ENCODE data around the gene PECR.
A peak's percentile ranks its signal among the peaks of the same experiment; 100 is the strongest.
"Not testable (repeated sequence)": the region's sequence is repeated elsewhere in the genome, so short reads cannot be mapped to it uniquely, and the experiment has no call there.

Gene PECR

DNA sequence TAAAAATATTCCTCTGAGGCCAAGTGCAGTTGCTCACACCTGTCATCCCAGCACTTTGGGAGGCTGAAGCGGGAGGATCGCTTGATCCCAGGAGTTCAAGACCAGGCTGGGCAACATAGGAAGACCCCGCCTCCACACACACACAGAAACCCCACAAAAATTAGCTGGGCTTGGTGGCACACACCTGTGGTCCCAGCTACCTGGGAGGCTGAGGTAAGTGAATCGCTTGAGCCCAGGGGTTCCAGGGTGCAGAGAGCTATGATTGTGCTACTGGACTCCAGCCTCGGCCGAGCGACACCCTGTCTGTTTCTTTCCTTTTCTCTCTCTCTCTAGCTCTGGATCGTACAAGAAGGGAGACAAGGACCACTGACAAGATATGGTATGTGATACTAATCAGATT, 25.7 kb upstream of the PECR start:
- no peak for DNase-seq

DNA sequence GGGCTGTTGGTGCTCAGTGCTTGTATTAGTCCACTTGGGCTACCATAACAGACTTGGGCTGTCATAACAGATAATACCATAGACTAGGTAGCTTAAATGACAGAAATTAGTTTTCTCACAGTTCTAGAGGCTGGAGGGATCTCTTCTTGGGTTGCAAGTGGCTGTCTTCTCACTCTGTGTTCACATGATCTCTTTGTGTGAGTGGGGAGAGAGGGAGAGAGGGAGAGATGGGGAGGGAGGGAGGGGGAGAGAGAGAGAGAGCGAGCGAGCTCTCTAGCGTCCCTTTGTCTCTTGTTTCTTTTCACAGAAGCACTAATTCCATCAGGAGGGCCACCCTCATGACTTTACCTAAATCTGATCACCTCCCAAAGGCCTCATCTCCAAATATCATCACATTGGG, 23.1 kb upstream of the PECR start:
- peak in 3 of 58 donors; percentile 15 to 34 (median 25) for DNase-seq

DNA sequence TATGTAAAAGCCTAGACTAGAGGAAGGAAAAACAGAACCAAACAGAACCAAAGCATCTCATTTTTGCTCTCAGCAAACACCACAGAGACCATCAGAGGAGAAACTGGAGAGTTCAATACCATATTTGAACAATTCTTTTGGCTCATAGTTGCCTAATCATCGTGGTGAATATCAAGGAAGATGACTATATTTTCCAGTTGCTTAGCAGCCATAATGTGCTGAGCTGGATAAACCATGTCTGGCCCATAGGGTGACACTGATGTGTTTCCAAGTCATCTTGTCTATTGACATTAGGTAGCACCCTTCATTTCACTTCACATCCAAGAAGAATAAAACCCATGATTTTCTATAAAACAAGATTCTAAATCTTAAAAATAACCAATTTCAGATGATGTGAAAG, 21.6 kb upstream of the PECR start:
- DNase-seq: no peak

DNA sequence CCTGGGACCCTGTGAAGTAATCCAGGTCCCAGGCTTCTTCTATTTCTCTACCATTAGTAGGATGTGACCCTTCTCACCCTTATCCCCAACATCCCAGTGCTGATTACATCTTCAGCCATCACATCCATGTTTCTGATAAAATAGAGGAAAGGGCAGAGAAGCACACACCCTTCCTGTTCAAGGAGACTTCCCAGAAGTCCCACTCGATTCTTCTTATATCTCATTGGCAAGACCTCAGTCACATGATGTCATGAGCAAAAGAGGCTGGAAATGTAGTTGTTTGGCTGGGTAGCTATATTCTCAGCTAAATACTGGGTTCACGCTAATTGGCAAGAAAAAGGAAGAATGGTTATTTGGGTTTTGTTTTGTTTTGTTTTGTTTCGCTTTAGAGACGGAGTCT, 19.5 kb upstream of the PECR start:
- DNase-seq: no peak

DNA sequence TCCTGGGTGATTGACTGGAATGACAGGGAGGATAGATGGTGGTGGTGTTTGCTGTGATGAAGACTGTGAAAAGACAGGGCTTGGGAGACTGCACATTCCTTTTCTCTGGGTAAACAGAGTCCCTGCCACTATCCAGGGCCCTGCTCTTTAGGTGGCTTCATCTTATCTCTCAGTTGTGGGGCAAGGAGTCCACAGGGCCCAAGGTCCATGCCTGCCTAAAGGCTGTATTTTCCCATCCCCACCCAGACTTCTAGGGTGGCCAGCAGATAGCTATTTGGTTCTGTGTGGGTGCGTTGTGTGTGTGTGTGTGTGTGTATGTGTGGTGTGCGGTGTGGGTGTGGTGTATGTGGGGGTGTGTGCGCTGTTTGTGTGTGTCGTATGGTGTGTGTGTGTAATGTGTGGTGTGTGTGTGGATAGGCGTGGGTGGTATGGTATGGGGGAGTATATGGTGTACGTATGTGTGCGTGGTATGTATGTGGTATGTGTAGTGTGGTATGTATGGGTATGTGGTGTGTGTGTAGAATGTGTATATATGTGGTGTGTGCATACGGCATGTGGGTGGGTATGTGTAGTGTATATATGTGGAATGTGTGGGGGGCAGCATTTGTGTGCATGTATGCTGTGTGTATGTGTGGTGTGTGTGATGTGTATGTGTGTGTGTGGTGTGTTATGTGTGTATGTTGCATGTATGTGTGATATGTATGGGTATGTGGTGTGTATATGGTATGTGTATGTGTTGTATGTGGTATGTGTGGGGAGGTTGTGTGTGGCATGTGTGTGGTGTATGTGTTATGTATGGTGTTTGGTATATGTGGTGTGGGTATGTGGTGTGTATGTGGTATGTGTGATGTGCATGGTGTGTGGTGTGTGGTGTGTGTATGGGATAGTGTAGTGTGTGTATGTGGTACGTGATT, 17.1 kb upstream of the PECR start:
- DNase-seq: no peak

DNA sequence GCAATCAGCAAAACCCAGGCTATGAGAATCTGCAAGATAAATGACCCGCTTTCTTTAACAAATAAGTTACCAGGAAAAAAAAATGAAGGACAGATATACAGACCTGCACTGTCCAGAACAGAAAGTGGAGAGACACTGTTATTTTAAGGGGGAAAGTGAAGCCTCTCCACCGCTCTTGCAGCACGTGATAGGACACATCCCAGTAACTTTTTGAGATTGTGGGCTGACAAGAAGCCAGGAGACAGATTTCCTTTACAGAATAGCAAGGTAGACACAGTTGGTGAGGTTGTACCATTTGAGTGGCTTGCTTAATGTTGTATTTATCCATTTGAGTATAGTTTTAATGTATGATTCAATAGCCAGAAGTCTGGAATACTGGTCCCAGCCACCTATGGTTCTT, 13.1 kb upstream of the PECR start:
- DNase-seq: no peak

DNA sequence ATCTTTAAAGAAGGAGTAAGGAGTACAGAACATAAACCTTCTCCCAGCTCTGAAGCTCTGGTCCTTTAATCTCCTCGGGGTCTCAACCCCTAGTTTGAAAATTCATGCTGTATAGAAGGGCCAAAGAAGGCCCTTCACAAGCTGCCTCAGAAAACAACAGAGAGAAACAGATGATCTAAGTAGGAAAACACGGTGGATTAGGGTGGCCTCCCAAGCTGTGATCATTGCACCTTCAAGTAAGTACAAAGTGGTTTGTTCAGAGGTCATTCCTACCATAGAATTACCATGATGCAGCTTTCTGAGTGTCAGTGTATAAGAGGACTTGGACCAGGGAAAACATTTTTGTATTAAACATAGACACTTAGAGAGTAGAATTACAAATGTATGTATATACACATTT, 11.0 kb upstream of the PECR start:
- no peak for DNase-seq

DNA sequence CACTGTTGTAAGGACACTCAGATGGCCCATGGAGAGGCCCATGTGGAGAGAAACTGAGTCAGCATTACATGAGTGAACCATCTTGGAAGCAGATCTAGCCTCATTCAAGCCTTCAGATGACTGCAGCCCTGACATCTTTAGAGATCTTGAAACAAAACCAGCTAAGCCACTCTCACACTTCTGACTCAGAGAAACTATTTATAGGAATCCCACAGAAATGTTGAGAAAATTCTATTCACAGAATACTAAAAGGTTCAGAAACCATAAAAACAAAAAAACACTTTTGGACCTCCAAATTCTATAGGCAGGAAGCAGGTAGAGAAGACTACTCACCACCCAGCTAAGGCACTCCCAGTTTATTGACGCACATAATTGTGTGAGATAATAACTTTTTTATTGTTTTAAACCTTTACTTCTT, 8.8 kb upstream of the PECR start:
- DNase-seq: no peak

DNA sequence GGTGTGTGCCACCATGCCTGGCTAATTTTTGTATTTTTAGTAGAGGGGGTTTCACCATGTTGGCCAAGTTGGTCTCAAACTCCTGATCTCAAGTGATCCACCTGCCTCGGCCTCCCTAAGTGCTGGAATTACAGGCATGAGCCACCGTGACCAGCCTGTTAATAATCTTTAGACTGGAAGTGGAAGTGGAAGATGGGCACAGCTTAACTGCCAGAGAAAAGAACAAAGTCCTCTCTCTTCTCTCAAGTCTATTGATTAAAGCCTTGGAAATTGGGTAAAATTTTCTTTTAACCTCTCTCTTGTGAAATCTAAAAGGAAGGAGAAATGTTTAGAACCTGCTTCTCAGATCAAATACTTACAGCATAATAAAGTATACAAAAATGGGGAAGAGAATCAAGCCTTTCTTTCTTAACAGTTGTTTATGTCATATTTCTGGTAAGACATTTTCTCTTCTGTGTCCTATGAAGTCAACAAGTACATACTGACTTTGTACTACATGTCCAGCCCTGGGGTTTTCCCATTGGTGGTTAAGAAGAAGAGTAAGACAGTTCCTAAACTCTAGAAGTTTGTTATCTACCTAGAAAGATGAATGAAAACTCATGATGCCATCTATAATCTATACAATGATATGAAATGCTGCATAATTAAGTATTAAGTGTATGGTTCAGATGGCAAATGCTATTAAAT, 4.7 kb upstream of the PECR start:
- DNase-seq: no peak

DNA sequence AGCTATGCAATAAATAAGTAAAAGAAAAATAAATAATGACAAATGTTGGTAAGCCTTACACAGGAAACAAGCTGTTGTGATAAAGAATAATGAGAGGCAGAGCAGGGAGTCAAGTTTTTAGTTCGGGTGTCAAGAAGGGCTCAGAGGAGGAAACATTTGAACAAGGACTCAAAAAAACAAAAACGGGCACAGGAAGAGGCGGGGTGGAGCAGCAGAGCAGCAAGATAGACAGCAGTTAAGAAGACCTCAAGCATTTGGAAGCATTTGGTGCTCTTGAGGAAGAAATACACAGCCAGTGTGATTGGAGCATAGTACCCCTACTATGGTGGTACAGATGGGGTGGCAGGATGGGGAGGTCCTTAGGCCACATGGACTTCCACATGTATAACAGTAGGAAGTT, 2.9 kb upstream of the PECR start:
- no peak for DNase-seq

DNA sequence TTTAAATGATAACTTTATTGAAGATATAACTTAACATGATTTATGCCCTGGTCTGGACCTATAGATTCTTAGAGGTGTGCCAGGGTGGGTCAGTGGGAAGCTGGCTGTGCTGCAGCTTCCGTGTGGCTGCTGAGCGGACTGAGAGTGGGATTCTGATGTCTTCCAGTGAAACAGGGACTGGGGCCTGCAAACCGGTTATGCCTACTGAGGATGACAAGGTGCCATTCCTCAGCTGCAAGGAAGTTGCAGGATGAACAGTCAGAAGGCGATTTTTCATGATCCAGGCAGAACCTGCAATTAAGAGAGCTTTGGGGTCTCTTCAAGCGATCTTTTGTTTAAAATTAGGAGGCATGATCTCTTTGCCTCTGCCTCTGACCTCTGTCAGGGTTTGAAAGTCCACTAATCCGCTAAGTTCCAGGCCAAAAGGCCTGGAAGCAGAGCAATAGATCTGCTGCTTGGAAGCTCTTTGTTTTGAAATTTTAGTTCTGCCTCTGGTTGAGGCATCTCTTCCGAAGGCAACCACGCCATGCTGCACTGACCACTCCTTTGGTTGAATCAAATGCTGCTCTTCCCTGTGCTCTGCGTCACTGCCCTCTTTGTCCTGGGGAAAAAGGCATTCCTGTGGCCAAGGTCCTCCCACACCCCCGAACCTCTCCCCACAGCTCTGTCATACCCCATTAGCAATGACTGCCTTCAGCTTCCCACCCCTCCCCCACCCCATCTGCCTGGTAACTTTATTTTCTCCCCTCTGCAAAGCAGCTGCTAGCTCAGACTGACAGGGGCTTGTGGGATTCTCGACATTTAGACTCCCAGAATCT, 2.1 kb upstream of the PECR start:
- DNase-seq: peak in 4 of 58 donors; percentile 3 to 21 (median 14)

DNA sequence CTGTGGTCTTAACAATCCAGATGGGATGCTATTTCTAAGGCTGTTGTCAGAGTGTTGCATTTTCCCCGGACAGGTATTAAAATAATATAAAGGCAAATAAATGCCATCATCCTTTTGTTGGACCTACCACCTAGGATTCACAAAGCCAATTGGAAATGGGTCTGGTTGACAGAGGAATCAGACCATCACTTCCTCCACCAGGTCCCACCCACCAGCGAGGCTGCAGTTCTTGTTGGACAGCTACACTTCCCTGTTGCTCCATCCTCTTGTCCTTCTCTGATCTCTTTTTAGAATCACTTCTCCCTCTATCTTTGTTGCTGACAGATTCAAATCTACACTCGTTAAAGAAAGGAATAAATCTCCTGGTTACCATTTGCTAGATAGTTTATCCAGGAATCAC, 1.2 kb upstream of the PECR start:
- peak in 33 of 58 donors; percentile 6 to 64 (median 25) for DNase-seq

DNA sequence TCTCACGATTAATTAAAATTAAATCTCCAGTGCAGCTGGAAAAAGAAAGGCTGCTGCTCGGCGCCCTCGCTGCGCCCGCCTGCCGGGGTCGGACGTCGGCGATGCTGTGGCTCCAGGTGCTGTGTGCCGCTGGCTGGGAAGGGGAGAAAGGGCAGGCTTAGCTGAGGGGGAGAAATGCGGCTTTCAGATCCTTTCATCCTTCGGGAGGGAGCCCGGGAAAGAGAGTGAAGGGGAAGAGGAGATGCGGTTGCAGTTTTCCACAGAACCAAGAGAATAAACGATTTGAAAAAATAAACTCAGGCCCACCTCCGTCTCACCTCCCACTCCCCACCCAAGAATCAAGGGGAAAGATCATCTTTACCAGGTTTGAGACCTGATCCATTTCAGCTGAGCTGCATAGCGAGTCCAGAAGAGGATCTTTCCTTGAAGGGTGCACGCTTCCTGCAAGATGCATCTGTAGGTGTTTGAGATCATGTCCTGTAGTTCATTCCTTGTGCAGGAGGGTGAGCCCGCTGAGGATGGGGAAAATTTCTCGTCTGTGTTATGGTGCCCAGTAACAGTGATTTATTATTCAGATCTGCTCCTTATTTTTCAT, 605 bp upstream of the PECR start:
- DNase-seq: peak in 7 of 58 donors; percentile 15 to 51 (median 35)

DNA sequence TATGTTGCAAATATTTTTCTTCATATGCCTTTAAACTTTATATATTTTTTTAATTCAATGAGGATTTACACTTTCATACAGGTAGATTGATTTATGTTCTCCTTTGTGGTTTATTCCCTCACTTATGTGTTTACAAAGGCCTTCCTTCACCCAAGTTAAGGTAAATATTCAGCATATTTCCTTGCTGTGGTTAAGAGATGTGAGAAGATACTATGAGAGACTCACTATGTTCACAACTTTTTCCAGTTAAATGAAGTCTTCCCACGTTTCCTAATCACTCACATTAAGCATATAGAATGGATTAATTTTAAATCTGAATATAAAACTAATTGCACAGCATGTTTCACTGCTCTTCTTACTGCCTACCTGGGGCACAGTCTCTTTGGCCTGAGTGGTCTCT, 597 bp downstream of the PECR start:
- no peak for DNase-seq

DNA sequence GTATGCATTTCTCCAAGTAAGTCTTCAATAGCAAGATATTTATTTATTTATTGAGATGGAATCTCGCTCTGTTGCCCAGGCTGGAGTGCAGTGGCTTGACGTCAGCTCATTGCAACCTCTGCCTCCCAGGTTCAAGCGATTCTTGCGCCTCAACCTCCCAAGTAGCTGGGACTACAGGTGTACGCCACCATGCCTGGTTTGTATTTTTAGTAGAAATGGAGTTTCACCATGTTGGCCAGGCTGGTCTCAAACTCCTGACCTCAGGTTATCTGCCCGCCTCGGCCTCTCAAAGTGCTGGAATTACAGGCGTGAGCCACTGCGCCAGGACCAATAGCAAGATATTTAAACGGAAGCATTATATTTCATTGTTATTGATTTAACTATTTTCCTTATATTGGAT, 1.6 kb downstream of the PECR start:
- not testable (repeated sequence) for DNase-seq

DNA sequence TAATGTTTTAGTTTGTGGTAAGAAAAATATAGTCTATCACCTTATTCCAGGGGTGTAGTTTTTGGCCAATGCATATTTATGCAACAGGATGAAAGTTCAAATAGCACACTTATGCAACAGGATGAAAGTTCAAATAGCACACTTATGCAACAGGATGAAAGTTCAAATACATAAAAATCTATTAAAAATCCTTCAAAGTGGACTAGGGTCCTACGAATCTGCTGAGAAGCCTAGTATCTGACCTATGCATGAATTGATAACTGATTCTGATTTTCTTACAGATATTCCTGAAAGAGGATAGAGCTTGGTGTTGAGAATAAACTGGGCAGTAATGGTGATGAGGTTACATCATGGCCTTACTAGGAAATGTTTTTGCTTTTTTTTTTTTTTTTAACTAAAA, 2.8 kb downstream of the PECR start:
- DNase-seq: no peak

DNA sequence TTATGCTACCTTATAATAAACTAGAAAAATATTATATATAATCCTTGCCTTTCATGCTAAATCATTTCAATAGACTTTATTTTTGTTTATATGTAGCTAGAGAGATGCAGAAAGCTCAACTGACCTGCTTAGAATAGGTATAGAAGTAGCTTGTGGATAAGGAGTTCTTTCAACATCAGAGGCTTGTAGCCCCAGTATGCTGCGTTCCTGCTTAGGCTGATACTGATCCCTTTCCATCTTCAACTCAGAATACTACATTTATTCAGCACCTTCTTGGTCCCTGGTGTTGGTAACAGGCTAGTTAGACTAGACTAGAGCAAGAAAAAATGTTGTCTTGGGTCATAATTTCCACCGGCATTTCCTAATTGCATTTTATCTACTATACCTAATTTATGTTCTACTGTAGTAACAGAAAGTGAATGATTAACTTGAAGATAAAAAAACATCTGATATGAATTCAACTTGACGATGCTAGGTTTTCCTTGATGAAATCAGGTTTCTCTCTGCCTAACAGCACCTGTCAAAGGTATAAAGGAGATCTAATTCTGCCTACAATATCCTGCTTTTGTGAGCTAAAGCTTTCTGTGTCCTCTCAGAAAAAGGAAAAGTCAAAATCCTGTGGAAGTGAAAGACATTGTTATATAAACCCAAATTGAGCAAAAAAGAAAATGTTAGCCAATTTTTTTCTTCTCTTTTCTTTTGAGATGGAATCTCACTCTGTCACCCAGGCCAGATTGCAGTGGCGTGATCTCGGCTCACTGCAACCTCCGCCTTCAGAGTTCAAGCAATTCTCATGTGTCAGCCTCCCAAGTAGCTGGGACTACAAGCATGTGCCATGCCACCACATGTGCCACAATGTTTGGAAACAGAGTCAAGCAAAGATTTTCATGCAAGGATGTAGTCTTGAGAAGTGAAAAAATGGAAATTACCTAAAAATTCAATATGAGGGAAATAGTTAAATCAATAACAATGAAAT, 5.8 kb downstream of the PECR start:
- DNase-seq: no peak

DNA sequence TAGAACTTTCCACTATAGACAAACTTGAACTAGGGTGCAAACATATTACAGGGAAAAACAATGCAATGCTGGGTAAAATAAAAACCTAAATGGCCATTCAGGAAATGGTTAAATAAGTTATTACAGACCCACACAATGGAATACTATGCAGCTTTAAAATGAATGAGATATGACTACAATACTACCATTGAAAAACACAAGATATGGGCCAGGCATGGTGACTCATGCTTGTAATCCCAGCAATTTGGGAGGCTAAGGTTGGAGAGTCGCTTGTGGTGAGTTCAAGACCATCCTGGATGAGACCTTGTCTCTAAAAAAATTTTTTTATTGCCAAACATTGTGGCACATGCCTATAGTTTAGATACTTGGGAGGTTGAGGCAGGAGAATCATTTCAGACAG, 6.8 kb downstream of the PECR start:
- DNase-seq: no peak

DNA sequence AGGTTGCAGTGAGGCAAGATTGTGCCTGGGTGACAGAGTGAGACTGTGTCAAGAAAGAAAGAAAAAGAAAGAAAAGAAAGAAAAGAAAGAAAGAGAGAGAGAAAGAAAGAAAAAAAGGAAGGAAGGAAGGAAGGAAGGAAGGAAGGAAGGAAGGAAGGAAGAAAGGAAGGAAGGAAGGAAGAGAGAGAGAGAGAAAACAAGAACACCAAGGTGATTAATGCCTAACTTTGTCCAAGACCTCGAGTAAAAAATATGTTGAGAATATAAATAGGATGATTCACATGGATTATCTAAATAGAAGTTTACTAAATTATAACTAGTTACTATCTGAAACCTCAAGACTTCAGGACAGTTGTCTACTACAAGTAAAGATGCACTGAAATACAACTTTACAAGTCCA, 7.2 kb downstream of the PECR start:
- no peak for DNase-seq

DNA sequence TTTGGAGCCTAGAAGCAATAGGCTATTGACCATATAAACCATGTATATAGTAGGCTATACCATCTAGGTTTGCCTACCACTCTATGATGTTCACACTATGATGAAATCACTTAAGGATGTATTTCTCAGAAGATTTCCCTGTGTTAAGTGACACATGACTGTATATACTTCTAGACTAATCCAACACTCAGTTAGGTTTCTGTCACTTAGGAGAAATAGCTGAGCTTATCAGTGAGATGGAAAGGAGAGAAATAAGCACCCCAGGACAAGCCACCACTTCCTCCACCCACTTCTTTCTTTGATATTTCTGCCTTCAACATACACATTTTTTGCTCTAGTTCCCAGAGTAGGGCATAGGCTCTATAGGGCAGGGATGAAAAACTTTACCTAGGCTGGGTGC, 7.8 kb downstream of the PECR start:
- DNase-seq: no peak
